ENCODE results near the gene PINK1. TPM values are rescaled to one million over a fixed set of nuclear protein-coding genes. Genes with fewer than 3 reads are reported as not detected.

The PINK1 gene
- 32.0 TPM for total RNA-seq (ENCODE audit: unreplicated experiment)
- long read RNA-seq, transcript PINK1-201 (8 exons, 2,660 nt), result major isoform, 6 of 14 reads
- long read RNA-seq, partial matches to known transcripts, result 7 of 14 reads
- long read RNA-seq, other reads (novel, unspliced or antisense), result 1 of 14 reads

DNA sequence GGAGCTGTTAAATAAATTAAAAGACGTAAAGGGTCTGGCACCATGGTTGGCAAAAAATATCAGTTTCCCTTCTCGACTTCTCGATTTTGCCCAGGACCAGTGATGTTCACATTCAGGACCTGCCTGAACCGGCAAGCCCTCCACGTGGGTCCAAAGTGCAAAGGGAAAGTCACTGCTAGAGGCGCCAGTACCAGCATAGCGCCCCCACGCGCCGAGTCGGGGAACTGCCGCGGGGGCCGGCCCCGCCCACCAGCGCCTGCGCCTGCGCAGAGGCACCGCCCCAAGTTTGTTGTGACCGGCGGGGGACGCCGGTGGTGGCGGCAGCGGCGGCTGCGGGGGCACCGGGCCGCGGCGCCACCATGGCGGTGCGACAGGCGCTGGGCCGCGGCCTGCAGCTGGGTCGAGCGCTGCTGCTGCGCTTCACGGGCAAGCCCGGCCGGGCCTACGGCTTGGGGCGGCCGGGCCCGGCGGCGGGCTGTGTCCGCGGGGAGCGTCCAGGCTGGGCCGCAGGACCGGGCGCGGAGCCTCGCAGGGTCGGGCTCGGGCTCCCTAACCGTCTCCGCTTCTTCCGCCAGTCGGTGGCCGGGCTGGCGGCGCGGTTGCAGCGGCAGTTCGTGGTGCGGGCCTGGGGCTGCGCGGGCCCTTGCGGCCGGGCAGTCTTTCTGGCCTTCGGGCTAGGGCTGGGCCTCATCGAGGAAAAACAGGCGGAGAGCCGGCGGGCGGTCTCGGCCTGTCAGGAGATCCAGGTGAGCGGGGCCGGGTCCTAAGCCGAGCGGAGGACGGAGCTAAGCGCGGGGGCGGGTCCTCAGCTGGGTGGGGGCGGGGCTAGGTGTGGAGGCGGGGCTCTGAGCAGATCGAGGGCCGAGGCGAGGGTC lies at the start of gene PINK1:
Gene PINK1 (plus strand): TSS at position 269 of the 875 bp plus-strand sequence. CDS start 91 bp downstream, at position 360.
- H3K27me3 Mint-ChIP-seq (ENCODE audit: unreplicated experiment), result no peaks in the 10 kb centered on the region
- H3K27ac Mint-ChIP-seq (ENCODE audit: unreplicated experiment), result no peak within 1 kb of the TSS
- no peaks in the 10 kb centered on the region for H3K9me3 Mint-ChIP-seq (ENCODE audit: unreplicated experiment)
- H3K36me3 Mint-ChIP-seq (ENCODE audit: unreplicated experiment), result peaks cover 4% of the 10 kb centered on the region
- peak; percentile 87 for DNase-seq
- TF ChIP-seq, protein P1, sequence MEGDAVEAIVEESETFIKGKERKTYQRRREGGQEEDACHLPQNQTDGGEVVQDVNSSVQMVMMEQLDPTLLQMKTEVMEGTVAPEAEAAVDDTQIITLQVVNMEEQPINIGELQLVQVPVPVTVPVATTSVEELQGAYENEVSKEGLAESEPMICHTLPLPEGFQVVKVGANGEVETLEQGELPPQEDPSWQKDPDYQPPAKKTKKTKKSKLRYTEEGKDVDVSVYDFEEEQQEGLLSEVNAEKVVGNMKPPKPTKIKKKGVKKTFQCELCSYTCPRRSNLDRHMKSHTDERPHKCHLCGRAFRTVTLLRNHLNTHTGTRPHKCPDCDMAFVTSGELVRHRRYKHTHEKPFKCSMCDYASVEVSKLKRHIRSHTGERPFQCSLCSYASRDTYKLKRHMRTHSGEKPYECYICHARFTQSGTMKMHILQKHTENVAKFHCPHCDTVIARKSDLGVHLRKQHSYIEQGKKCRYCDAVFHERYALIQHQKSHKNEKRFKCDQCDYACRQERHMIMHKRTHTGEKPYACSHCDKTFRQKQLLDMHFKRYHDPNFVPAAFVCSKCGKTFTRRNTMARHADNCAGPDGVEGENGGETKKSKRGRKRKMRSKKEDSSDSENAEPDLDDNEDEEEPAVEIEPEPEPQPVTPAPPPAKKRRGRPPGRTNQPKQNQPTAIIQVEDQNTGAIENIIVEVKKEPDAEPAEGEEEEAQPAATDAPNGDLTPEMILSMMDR (IDR thresholded peaks at IDR 0.05; ENCODE audit: partially characterized antibody, unreplicated experiment), result peak; percentile 99
- H3K4me1 Mint-ChIP-seq (ENCODE audit: low read depth, unreplicated experiment), result peaks cover 9% of the 10 kb centered on the region
- H3K4me3 Mint-ChIP-seq (ENCODE audit: unreplicated experiment), result peak within 1 kb of the TSS; percentile 87

DNA sequence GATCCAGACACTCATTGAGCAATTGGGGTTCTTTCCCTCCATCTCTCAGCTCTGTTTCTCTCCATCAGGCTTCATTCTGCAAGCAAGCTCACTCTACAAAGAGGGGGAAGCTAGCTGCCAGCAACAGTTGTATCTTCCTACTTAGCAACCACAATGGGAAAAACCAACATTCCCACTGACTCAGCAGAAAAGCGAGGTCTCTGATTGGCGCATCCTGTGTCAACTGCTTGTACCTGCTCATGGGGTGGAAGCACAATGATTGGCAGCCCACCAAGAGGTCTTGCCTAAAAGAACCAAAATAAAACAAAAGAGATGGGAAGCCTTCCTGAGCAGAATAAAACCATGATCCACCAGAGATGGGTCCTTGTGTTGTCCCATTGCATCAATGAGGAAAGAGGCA lies 48.4 kb upstream of the PINK1 start:
- no peak overlapping the region for H3K4me3 Mint-ChIP-seq (ENCODE audit: unreplicated experiment)
- no peaks in the 10 kb centered on the region for H3K36me3 Mint-ChIP-seq (ENCODE audit: unreplicated experiment)
- TF ChIP-seq, protein P1 (IDR thresholded peaks at IDR 0.05; ENCODE audit: partially characterized antibody, unreplicated experiment), result no peak
- no peaks in the 10 kb centered on the region for H3K9me3 Mint-ChIP-seq (ENCODE audit: unreplicated experiment)
- DNase-seq, result no peak
- no peak overlapping the region for H3K27ac Mint-ChIP-seq (ENCODE audit: unreplicated experiment)
- H3K27me3 Mint-ChIP-seq (ENCODE audit: unreplicated experiment), result no peaks in the 10 kb centered on the region
- no peaks in the 10 kb centered on the region for H3K4me1 Mint-ChIP-seq (ENCODE audit: low read depth, unreplicated experiment)

DNA sequence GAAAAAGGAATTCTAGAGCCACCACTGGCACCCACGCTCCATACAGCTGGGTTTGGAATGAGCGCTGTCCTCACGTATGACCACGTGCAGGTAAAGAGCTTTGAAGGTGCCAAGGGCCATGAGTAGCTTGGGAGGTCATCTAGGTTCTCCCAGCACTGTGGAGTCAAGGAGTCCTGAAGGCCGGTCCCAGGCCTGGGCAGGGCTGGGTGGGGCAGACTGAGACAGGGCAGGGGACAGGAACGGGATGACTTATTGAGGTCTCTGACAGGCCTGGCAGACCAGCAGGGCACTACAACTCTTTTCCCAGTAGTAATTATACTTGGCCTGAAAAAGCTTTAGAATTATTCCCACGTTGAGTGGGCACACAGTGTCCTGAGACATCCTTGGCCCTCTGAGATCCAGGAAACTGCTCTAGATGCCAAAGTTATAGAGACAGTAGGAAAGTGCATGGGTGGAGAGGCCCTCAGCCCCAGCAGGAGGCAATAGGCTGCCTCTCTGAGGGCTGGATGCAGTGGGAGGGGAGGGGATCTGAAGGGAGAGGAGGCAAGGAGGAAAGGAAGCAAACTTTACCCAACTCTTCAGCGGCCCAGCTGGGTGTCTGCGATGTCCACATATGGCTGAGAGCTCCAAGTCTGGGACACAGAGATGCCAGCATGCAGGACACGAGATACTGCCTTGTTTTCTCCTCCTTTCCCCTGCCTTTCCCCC lies 46.2 kb upstream of the PINK1 start:
- H3K27me3 Mint-ChIP-seq (ENCODE audit: unreplicated experiment), result no peaks in the 10 kb centered on the region
- no peak overlapping the region for H3K27ac Mint-ChIP-seq (ENCODE audit: unreplicated experiment)
- DNase-seq, result no peak
- peaks cover 2% of the 10 kb centered on the region for H3K4me1 Mint-ChIP-seq (ENCODE audit: low read depth, unreplicated experiment)
- H3K9me3 Mint-ChIP-seq (ENCODE audit: unreplicated experiment), result no peaks in the 10 kb centered on the region
- no peaks in the 10 kb centered on the region for H3K36me3 Mint-ChIP-seq (ENCODE audit: unreplicated experiment)
- TF ChIP-seq, protein P1 (IDR thresholded peaks at IDR 0.05; ENCODE audit: partially characterized antibody, unreplicated experiment), result no peak
- H3K4me3 Mint-ChIP-seq (ENCODE audit: unreplicated experiment), result no peak overlapping the region

DNA sequence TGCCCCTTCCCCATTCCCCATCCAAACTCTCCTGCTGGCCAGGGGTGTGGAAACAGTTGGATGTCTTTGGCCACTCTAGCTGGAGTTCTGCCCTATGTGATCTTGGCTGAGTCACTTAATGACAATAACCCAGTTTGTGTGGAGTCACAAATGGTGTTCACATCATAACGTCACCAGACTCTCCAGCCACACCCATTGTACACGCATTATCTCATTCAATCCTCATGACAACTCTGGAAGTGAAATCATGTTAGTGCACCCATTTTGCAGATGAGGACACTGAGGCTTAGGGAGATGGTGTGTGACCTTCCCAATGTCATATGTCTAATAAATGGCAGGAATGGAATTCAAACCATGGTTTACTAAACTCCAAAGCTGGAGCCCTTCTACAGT lies 45.6 kb upstream of the PINK1 start:
- TF ChIP-seq, protein P1 (IDR thresholded peaks at IDR 0.05; ENCODE audit: partially characterized antibody, unreplicated experiment), result no peak
- no peaks in the 10 kb centered on the region for H3K36me3 Mint-ChIP-seq (ENCODE audit: unreplicated experiment)
- H3K9me3 Mint-ChIP-seq (ENCODE audit: unreplicated experiment), result no peaks in the 10 kb centered on the region
- H3K27ac Mint-ChIP-seq (ENCODE audit: unreplicated experiment), result no peak overlapping the region
- DNase-seq, result no peak
- no peaks in the 10 kb centered on the region for H3K27me3 Mint-ChIP-seq (ENCODE audit: unreplicated experiment)
- H3K4me3 Mint-ChIP-seq (ENCODE audit: unreplicated experiment), result no peak overlapping the region
- H3K4me1 Mint-ChIP-seq (ENCODE audit: low read depth, unreplicated experiment), result peaks cover 2% of the 10 kb centered on the region

Data from glutamatergic neuron (in vitro differentiated cells).